Neutrophil (primary cell): ENCODE results near the gene CEBPG.

Experiments used
- H3K27ac ChIP-seq: fragments of 200-600 bp; sonication (generic); 2 replicates; pipeline ENCODE4 v1.5.1; 2016; ENCODE audit warnings: mild to moderate bottlenecking, moderate library complexity
- H3K27me3 ChIP-seq: fragments of 200-600 bp; sonication (generic); 2 replicates; pipeline ENCODE4 v1.6.0; 2016; ENCODE audit warnings: mild to moderate bottlenecking
- H3K36me3 ChIP-seq: fragments of 200-600 bp; sonication (generic); 2 replicates; pipeline ENCODE4 v1.5.1; 2017
- H3K4me1 ChIP-seq, 2 experiments: fragments of 200-600 bp in 1 of 2; sonication (generic) in 1 of 2; 1 replicate in 1 of 2; 2 replicates in 1 of 2; pipeline versions ENCODE4 v1.5.1 to v1.6.1; 2013 to 2016; ENCODE audit warnings: low read depth in 1 of 2, low read length in 1 of 2, mild to moderate bottlenecking in 1 of 2, moderate library complexity in 1 of 2; ENCODE audit not compliant: control insufficient read depth in 1 of 2, insufficient read depth in 1 of 2
- H3K4me3 ChIP-seq, 2 experiments: fragments of 200-600 bp in 1 of 2; sonication (generic) in 1 of 2; 1 replicate in 1 of 2; 2 replicates in 1 of 2; pipeline ENCODE4 v1.5.1; 2013 to 2016; ENCODE audit warnings: low read depth in 1 of 2, low read length in 1 of 2, mild to moderate bottlenecking in 1 of 2, moderate library complexity in 1 of 2
- H3K9me3 ChIP-seq: fragments of 200-600 bp; sonication (generic); 2 replicates; pipeline ENCODE4 v1.5.1; 2016
- TF ChIP-seq, protein P1 (sequence below): fragments of 200-600 bp; sonication (generic); IDR thresholded peaks from 2 replicates; pipeline ENCODE4 v1.5.1; 2016; ENCODE audit warnings: antibody characterized with exemption

CEBPG gene

GRCh38 chr19:33373453-33374235 is at the start of gene CEBPG:
TSS of gene CEBPG (plus strand) at chr19:33373709. CDS start at chr19:33379240, 5,531 bp downstream.
- no peaks in the 10 kb centered on the region for H3K9me3 ChIP-seq
- peaks cover 11% of the 10 kb centered on the region for H3K27me3 ChIP-seq
- peaks cover 14 to 24% of the 10 kb centered on the region in 2 experiments for H3K4me1 ChIP-seq
- TF ChIP-seq, protein P1, sequence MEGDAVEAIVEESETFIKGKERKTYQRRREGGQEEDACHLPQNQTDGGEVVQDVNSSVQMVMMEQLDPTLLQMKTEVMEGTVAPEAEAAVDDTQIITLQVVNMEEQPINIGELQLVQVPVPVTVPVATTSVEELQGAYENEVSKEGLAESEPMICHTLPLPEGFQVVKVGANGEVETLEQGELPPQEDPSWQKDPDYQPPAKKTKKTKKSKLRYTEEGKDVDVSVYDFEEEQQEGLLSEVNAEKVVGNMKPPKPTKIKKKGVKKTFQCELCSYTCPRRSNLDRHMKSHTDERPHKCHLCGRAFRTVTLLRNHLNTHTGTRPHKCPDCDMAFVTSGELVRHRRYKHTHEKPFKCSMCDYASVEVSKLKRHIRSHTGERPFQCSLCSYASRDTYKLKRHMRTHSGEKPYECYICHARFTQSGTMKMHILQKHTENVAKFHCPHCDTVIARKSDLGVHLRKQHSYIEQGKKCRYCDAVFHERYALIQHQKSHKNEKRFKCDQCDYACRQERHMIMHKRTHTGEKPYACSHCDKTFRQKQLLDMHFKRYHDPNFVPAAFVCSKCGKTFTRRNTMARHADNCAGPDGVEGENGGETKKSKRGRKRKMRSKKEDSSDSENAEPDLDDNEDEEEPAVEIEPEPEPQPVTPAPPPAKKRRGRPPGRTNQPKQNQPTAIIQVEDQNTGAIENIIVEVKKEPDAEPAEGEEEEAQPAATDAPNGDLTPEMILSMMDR, result peak; percentile 51
- H3K36me3 ChIP-seq, result no peaks in the 10 kb centered on the region
- peak within 1 kb of the TSS; percentile 78 to 88 for H3K4me3 ChIP-seq
- H3K27ac ChIP-seq, result peak within 1 kb of the TSS; percentile 92

- TF ChIP-seq, protein P1, result no peak
- Histone ChIP-seq H3K27me3 (no peaks in the 10 kb centered on the region), H3K36me3 (no peaks in the 10 kb centered on the region), H3K4me1 (peaks cover under 1 to 3% of the 10 kb centered on the region in 2 experiments), H3K4me3 (no peak overlapping the region), H3K27ac (no peak overlapping the region), H3K9me3 (no peaks in the 10 kb centered on the region)
Measured at GRCh38 chr19:33324628-33325027, 48.9 kb upstream of the CEBPG start.

DNA sequence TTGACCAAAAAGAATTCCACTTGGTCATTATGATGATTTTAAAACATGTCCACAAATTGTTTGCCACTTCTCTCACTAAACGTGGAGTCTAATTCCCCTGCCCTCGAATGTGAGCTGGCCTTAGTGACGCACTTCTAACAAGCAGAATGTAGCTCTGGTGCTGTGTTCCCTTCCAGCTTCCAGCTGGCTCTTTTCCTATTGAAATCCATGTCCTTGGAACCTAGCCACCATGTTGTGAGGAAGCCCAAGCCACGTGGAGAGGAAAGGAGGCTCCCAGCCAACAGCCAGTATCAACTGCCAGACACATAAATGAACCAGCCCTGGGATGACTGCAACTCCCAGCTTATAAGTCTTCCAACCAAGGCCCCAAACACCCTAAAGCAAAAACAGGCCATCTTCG is 47.6 kb upstream of the CEBPG start:
- H3K36me3 ChIP-seq, result no peaks in the 10 kb centered on the region
- no peak overlapping the region for H3K4me3 ChIP-seq
- TF ChIP-seq, protein P1, result no peak
- no peak overlapping the region for H3K27ac ChIP-seq
- peaks cover 12 to 14% of the 10 kb centered on the region in 2 experiments for H3K4me1 ChIP-seq
- H3K27me3 ChIP-seq, result no peaks in the 10 kb centered on the region
- H3K9me3 ChIP-seq, result no peaks in the 10 kb centered on the region

- Histone ChIP-seq H3K36me3 (no peaks in the 10 kb centered on the region), H3K27ac (no peak overlapping the region), H3K4me1 (peaks cover 19 to 23% of the 10 kb centered on the region in 2 experiments), H3K4me3 (no peak overlapping the region), H3K27me3 (no peaks in the 10 kb centered on the region), H3K9me3 (no peaks in the 10 kb centered on the region)
- TF ChIP-seq, protein P1, result no peak
Measured at GRCh38 chr19:33329060-33329459, 44.4 kb upstream of the CEBPG start.

DNA sequence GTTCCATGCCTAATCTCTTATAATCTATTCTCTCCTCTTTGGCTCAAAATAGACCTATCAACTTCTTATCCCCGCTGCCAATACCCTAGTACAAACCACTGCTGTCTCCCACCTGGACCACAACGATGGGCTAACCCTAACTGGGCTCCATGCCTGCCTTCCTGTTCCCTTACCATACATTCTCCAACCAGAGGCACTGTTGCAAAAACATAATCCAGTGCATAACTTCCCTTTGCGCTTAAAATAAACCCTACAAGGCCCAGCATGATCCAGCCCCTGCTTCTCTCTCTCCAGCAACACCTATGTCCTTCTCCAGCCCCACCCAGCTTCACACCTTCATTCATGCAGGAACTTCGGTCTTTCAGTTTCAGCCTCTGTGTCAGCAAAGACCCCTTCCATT is 43.8 kb upstream of the CEBPG start:
- Histone ChIP-seq H3K27me3 (no peaks in the 10 kb centered on the region), H3K9me3 (no peaks in the 10 kb centered on the region), H3K27ac (no peak overlapping the region), H3K4me3 (no peak overlapping the region), H3K4me1 (peaks cover 19 to 23% of the 10 kb centered on the region in 2 experiments), H3K36me3 (no peaks in the 10 kb centered on the region)
- TF ChIP-seq, protein P1, result no peak
